Neutrophil (primary cell): ENCODE data around the gene GLIPR1L1.

ENCODE experiments used
- H3K27ac ChIP-seq: fragments of 200-600 bp; sonication (generic); 2 replicates; pipeline ENCODE4 v1.5.1; 2016; ENCODE audit warnings: mild to moderate bottlenecking, moderate library complexity
- H3K27me3 ChIP-seq: fragments of 200-600 bp; sonication (generic); 2 replicates; pipeline ENCODE4 v1.6.0; 2016; ENCODE audit warnings: mild to moderate bottlenecking
- H3K36me3 ChIP-seq: fragments of 200-600 bp; sonication (generic); 2 replicates; pipeline ENCODE4 v1.5.1; 2017
- H3K4me1 ChIP-seq, 2 experiments: fragments of 200-600 bp in 1 of 2; sonication (generic) in 1 of 2; 1 replicate in 1 of 2; 2 replicates in 1 of 2; pipeline versions ENCODE4 v1.5.1 to v1.6.1; 2013 to 2016; ENCODE audit warnings: low read depth in 1 of 2, low read length in 1 of 2, mild to moderate bottlenecking in 1 of 2, moderate library complexity in 1 of 2; ENCODE audit not compliant: control insufficient read depth in 1 of 2, insufficient read depth in 1 of 2
- H3K4me3 ChIP-seq, 2 experiments: fragments of 200-600 bp in 1 of 2; sonication (generic) in 1 of 2; 1 replicate in 1 of 2; 2 replicates in 1 of 2; pipeline ENCODE4 v1.5.1; 2013 to 2016; ENCODE audit warnings: low read depth in 1 of 2, low read length in 1 of 2, mild to moderate bottlenecking in 1 of 2, moderate library complexity in 1 of 2
- H3K9me3 ChIP-seq: fragments of 200-600 bp; sonication (generic); 2 replicates; pipeline ENCODE4 v1.5.1; 2016
- CTCF ChIP-seq: fragments of 200-600 bp; sonication (generic); IDR thresholded peaks from 2 replicates; pipeline ENCODE4 v1.5.1; 2016; ENCODE audit warnings: antibody characterized with exemption

The GLIPR1L1 gene

GRCh38 chr12:75419841-75420240, 85.4 kb downstream of the GLIPR1L1 start:
- no peaks in the 10 kb centered on the region for H3K27me3 ChIP-seq
- H3K4me1 ChIP-seq, result no peaks in the 10 kb centered on the region
- no peak overlapping the region for H3K27ac ChIP-seq
- no peak overlapping the region for H3K4me3 ChIP-seq
- no peaks in the 10 kb centered on the region for H3K36me3 ChIP-seq
- TF ChIP-seq CTCF, result no peak
- H3K9me3 ChIP-seq, result no peaks in the 10 kb centered on the region
